ENCODE measurements around the gene SAP30BP.

The SAP30BP gene

GRCh38 chr17:75650874-75651273 lies 16.3 kb upstream of the SAP30BP start:
- DNase-seq = no peak

- DNase-seq = no peak
These were observed 14.8 kb upstream of the SAP30BP start for GRCh38 chr17:75652341-75652740.

GRCh38 chr17:75652934-75653549 lies 14.1 kb upstream of the SAP30BP start:
- DNase-seq = no peak

- DNase-seq = no peak
These were observed 13.0 kb upstream of the SAP30BP start for GRCh38 chr17:75654176-75654575.

GRCh38 chr17:75658237-75658636 lies 8.9 kb upstream of the SAP30BP start:
- DNase-seq = no peak

- DNase-seq = no peak
These were observed 5.6 kb upstream of the SAP30BP start for GRCh38 chr17:75661531-75661930.

- no peak for DNase-seq
These were observed 4.6 kb upstream of the SAP30BP start for GRCh38 chr17:75662511-75662910.

GRCh38 chr17:75664099-75664549 lies 3.0 kb upstream of the SAP30BP start:
- DNase-seq = no peak

- no peak for DNase-seq
These were observed 1.2 kb upstream of the SAP30BP start for GRCh38 chr17:75665981-75666380.

GRCh38 chr17:75667825-75668224 lies 687 bp downstream of the SAP30BP start:
- no peak for DNase-seq

- no peak for DNase-seq
These were observed 1.4 kb downstream of the SAP30BP start for GRCh38 chr17:75668489-75668888.

- no peak for DNase-seq
These were observed 3.7 kb downstream of the SAP30BP start for GRCh38 chr17:75670868-75671267.

- no peak for DNase-seq
These were observed 4.9 kb downstream of the SAP30BP start for GRCh38 chr17:75672011-75672410.

- no peak for DNase-seq
These were observed 6.3 kb downstream of the SAP30BP start for GRCh38 chr17:75673487-75673886.

GRCh38 chr17:75676461-75676860 lies 9.3 kb downstream of the SAP30BP start:
- DNase-seq = no peak

GRCh38 chr17:75679706-75680211 lies 12.6 kb downstream of the SAP30BP start:
- DNase-seq = no peak

GRCh38 chr17:75680431-75680830 lies 13.3 kb downstream of the SAP30BP start:
- no peak for DNase-seq

GRCh38 chr17:75681289-75681688 lies 14.2 kb downstream of the SAP30BP start:
- DNase-seq = no peak

GRCh38 chr17:75683583-75683982 lies 16.4 kb downstream of the SAP30BP start:
- DNase-seq = no peak

GRCh38 chr17:75684249-75684648 lies 17.1 kb downstream of the SAP30BP start:
- DNase-seq = no peak

- DNase-seq = no peak
These were observed 17.8 kb downstream of the SAP30BP start for GRCh38 chr17:75684924-75685323.

GRCh38 chr17:75685499-75685898 lies 18.4 kb downstream of the SAP30BP start:
- no peak for DNase-seq

- DNase-seq = no peak
These were observed 21.2 kb downstream of the SAP30BP start for GRCh38 chr17:75688209-75688825.

GRCh38 chr17:75689441-75689873 lies 22.3 kb downstream of the SAP30BP start:
- DNase-seq = no peak

GRCh38 chr17:75691371-75691791 lies 24.2 kb downstream of the SAP30BP start:
- no peak for DNase-seq

Data from NCI-H2081 treated with DMSO at 0.1 percent for 48 hours (cell line).